ENCODE measurements around the gene BGN.

DNA sequence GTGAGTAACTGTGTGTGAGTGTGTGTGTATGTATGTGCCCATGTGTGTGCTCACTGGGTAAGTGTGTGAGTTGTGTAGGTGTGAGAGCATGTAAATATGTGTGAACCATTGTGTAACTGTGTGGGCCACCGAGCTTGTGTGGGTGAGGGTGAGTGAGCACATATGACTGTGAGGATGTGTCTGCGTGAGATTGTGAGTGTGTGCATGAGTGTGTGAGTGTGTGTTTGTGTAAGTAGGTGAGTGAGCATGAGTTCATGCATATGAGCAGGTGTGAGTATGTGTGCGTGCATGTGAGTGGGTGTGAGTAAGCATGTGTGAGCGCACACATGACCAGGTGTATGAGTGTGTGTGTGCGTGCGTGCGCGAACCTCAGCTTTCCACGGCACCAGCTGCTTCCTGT, 21.3 kb downstream of the BGN start:
- TF ChIP-seq, protein P1, sequence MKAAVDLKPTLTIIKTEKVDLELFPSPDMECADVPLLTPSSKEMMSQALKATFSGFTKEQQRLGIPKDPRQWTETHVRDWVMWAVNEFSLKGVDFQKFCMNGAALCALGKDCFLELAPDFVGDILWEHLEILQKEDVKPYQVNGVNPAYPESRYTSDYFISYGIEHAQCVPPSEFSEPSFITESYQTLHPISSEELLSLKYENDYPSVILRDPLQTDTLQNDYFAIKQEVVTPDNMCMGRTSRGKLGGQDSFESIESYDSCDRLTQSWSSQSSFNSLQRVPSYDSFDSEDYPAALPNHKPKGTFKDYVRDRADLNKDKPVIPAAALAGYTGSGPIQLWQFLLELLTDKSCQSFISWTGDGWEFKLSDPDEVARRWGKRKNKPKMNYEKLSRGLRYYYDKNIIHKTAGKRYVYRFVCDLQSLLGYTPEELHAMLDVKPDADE (IDR thresholded peaks at IDR 0.05), result no peak
- TF ChIP-seq EZH2 (IDR thresholded peaks at IDR 0.05; ENCODE audit: low read depth, unreplicated experiment) (no peak), POLR2AphosphoS5 (IDR thresholded peaks at IDR 0.05; ENCODE audit: low read depth) (no peak), EZH2phosphoT487 (IDR thresholded peaks at IDR 0.05; ENCODE audit: unreplicated experiment) (no peak), CREB1 (CRISPR knock-in tag; IDR thresholded peaks at IDR 0.05; ENCODE audit: low read depth) (no peak), JUNB (IDR thresholded peaks at IDR 0.05; ENCODE audit: unreplicated experiment) (no peak), ZNF114 (CRISPR knock-in tag; IDR thresholded peaks at IDR 0.05) (no peak), ZNF331 (CRISPR knock-in tag; IDR thresholded peaks at IDR 0.05; ENCODE audit: low read depth) (no peak), STAT1 (IDR thresholded peaks at IDR 0.05; ENCODE audit: unreplicated experiment) (no peak)
- TF ChIP-seq, protein P2, sequence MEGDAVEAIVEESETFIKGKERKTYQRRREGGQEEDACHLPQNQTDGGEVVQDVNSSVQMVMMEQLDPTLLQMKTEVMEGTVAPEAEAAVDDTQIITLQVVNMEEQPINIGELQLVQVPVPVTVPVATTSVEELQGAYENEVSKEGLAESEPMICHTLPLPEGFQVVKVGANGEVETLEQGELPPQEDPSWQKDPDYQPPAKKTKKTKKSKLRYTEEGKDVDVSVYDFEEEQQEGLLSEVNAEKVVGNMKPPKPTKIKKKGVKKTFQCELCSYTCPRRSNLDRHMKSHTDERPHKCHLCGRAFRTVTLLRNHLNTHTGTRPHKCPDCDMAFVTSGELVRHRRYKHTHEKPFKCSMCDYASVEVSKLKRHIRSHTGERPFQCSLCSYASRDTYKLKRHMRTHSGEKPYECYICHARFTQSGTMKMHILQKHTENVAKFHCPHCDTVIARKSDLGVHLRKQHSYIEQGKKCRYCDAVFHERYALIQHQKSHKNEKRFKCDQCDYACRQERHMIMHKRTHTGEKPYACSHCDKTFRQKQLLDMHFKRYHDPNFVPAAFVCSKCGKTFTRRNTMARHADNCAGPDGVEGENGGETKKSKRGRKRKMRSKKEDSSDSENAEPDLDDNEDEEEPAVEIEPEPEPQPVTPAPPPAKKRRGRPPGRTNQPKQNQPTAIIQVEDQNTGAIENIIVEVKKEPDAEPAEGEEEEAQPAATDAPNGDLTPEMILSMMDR (conservative IDR thresholded peaks at IDR 0.05; ENCODE audit: low read depth in 2 of 2), result no peak
- TF ChIP-seq, protein P3, sequence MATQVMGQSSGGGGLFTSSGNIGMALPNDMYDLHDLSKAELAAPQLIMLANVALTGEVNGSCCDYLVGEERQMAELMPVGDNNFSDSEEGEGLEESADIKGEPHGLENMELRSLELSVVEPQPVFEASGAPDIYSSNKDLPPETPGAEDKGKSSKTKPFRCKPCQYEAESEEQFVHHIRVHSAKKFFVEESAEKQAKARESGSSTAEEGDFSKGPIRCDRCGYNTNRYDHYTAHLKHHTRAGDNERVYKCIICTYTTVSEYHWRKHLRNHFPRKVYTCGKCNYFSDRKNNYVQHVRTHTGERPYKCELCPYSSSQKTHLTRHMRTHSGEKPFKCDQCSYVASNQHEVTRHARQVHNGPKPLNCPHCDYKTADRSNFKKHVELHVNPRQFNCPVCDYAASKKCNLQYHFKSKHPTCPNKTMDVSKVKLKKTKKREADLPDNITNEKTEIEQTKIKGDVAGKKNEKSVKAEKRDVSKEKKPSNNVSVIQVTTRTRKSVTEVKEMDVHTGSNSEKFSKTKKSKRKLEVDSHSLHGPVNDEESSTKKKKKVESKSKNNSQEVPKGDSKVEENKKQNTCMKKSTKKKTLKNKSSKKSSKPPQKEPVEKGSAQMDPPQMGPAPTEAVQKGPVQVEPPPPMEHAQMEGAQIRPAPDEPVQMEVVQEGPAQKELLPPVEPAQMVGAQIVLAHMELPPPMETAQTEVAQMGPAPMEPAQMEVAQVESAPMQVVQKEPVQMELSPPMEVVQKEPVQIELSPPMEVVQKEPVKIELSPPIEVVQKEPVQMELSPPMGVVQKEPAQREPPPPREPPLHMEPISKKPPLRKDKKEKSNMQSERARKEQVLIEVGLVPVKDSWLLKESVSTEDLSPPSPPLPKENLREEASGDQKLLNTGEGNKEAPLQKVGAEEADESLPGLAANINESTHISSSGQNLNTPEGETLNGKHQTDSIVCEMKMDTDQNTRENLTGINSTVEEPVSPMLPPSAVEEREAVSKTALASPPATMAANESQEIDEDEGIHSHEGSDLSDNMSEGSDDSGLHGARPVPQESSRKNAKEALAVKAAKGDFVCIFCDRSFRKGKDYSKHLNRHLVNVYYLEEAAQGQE (IDR thresholded peaks at IDR 0.05; ENCODE audit: unreplicated experiment), result no peak
- TF ChIP-seq, protein P4, sequence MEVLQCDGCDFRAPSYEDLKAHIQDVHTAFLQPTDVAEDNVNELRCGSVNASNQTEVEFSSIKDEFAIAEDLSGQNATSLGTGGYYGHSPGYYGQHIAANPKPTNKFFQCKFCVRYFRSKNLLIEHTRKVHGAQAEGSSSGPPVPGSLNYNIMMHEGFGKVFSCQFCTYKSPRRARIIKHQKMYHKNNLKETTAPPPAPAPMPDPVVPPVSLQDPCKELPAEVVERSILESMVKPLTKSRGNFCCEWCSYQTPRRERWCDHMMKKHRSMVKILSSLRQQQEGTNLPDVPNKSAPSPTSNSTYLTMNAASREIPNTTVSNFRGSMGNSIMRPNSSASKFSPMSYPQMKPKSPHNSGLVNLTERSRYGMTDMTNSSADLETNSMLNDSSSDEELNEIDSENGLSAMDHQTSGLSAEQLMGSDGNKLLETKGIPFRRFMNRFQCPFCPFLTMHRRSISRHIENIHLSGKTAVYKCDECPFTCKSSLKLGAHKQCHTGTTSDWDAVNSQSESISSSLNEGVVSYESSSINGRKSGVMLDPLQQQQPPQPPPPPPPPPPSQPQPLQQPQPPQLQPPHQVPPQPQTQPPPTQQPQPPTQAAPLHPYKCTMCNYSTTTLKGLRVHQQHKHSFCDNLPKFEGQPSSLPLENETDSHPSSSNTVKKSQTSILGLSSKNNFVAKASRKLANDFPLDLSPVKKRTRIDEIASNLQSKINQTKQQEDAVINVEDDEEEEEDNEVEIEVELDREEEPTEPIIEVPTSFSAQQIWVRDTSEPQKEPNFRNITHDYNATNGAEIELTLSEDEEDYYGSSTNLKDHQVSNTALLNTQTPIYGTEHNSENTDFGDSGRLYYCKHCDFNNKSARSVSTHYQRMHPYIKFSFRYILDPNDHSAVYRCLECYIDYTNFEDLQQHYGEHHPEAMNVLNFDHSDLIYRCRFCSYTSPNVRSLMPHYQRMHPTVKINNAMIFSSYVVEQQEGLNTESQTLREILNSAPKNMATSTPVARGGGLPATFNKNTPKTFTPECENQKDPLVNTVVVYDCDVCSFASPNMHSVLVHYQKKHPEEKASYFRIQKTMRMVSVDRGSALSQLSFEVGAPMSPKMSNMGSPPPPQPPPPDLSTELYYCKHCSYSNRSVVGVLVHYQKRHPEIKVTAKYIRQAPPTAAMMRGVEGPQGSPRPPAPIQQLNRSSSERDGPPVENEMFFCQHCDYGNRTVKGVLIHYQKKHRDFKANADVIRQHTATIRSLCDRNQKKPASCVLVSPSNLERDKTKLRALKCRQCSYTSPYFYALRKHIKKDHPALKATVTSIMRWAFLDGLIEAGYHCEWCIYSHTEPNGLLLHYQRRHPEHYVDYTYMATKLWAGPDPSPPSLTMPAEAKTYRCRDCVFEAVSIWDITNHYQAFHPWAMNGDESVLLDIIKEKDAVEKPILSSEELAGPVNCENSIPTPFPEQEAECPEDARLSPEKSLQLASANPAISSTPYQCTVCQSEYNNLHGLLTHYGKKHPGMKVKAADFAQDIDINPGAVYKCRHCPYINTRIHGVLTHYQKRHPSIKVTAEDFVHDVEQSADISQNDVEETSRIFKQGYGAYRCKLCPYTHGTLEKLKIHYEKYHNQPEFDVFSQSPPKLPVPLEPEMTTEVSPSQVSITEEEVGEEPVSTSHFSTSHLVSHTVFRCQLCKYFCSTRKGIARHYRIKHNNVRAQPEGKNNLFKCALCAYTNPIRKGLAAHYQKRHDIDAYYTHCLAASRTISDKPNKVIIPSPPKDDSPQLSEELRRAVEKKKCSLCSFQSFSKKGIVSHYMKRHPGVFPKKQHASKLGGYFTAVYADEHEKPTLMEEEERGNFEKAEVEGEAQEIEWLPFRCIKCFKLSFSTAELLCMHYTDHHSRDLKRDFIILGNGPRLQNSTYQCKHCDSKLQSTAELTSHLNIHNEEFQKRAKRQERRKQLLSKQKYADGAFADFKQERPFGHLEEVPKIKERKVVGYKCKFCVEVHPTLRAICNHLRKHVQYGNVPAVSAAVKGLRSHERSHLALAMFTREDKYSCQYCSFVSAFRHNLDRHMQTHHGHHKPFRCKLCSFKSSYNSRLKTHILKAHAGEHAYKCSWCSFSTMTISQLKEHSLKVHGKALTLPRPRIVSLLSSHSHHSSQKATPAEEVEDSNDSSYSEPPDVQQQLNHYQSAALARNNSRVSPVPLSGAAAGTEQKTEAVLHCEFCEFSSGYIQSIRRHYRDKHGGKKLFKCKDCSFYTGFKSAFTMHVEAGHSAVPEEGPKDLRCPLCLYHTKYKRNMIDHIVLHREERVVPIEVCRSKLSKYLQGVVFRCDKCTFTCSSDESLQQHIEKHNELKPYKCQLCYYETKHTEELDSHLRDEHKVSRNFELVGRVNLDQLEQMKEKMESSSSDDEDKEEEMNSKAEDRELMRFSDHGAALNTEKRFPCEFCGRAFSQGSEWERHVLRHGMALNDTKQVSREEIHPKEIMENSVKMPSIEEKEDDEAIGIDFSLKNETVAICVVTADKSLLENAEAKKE (CRISPR knock-in tag; IDR thresholded peaks at IDR 0.05), result no peak

All from GM23338 (cell line).